HG03354 (cell line): ENCODE results near the gene ZBTB16.

ENCODE experiments used
- ATAC-seq: cut with Tn5 transposase; IDR thresholded peaks from one replicate; pipeline ENCODE4 v1.9.1; 2021; ENCODE audit warnings: mild to moderate bottlenecking; ENCODE audit not compliant: unreplicated experiment, poor library complexity, severe bottlenecking

ZBTB16 gene

DNA sequence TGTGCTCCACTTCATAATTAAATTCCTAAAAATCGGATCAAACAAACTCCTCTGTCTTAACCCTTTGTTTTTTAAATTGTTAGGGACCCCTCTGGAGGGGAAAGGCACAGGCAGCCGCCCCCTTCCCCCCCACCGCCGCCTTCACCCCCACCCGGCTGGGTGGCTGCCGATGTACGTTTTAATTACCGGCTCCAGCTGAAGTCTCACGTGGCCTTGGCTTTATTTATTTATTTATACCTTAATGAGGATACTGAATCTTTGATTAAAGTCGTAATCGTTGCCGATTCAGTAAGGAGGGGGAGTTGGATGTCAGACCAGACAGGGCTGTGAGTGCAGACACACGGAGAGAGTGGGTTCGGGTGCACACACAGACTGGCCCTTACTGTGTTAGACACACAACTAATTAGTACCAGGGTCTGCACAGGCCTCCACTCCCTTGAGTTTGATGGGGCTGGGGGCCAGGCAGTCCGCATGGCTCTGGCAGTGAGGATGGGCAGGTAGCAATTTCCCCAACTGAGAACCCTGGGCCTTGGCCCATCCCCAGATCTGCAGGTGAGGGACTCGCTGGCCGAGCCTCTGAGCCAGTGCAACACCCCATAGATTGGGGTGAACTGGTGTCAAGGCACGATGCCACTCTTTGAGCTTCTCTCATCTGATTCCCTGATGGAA, 185.3 kb downstream of the ZBTB16 start:
- no peak for ATAC-seq

DNA sequence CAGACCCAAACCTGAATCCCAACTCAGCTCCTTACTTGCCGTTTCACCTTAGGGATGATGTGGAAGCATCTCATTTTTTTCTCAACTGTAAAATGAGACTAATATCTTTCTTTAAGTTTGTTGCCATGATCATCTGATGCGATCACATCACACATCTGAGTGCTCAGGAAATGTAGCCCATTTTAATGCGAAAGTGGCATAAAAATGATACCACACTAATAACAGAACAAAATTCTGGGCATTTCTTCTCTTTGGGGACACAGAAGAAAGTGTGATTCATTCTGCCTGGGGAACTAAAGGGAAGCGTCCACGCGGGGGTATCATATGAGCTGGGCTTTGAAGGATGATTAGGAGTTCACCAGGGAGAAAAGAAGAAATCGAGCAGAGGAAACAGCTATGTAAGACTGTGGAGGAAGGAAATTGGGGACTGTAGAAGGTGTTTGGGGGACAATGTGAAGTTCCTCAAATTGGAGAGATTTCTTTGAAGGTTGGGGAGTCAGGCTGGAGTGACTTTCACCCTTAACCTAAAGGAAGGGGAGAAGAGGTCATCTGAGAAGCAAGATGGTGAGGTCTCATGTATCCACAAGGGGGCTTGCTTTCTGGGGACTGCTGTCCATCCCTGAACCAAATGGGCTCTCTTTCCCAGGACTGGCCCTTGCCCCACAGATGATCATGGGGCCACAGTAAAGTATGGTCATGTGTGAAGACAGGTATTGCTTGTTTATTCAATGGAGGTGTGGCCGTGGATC, 187.0 kb downstream of the ZBTB16 start:
- no peak for ATAC-seq

DNA sequence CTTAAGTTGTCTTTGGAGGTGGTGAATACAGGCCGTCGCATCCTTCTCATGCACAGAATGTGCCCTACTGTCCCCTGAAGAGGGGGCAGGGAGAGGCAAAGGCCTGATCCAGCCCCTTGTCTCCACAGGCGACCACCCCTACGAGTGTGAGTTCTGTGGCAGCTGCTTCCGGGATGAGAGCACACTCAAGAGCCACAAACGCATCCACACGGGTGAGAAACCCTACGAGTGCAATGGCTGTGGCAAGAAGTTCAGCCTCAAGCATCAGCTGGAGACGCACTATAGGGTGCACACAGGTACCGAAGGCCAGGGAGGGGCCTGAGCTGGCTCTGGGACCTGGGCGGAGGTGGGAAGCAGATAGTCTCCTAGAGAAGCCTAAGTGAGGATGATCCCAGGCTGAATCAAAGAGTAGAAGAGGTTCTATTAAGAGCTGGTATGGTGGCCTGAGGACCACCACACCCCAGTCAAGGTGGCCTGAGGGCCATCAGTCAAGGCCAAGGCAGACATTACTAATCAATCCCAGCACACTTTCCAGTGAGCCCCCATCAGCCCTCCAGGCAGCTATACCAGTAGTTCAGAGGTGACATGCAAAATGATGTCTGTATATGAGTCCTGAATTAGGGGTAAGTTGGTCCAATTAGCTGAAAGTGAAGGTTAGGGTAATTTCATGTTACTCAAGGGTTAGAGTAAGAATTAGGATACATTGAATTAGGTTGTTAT, 187.7 kb downstream of the ZBTB16 start:
- ATAC-seq: no peak

DNA sequence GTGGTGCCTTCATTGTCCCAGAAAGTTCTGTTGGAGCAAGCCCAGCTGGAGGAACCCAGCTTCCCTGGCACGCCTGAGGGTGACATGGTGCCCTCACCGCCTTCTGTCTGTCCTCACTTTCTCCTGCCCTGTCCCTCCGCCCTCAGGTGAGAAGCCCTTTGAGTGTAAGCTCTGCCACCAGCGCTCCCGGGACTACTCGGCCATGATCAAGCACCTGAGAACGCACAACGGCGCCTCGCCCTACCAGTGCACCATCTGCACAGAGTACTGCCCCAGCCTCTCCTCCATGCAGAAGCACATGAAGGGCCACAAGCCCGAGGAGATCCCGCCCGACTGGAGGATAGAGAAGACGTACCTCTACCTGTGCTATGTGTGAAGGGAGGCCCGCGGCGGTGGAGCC, 190.7 kb downstream of the ZBTB16 start:
- ATAC-seq: no peak

DNA sequence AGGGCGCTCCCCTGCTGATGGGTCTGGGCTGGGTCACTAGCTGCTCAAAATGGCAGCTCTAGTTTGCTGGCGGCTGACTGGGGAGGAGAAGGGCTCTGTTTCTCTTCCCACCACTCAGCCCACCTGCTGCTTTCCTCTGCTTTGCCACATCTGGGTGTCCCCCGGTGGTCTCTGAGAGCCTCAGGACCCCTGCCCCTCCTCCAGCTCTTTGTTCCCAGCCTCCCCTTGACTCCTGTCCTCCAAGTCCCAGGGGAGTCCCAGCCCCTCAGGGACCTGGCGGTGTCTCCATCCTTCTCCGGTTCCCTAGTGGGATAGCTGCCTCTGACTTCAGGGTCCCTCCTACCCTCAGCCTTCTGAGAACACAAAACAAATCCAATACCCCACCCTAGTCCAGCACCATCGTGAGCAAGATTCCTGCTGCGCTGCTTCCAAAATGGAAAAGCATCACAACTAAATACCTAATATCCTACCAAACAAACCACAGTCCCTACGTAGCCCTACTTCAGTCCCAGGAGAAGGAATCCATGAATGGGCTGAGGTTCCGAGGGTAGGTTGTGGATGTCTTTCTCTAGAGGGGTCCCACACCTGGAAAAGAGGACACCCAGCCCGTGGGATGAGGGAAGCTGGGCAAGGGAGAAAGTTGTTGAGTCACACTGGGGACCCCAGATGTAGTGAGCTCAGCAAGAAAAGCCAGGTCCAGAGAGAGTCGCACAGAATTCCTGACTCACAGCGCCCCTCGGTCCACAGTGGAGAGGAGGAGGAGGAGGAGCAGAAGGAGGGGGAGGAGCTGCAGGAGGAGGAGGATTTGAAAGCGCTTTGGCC, 191.7 kb downstream of the ZBTB16 start:
- ATAC-seq: no peak

DNA sequence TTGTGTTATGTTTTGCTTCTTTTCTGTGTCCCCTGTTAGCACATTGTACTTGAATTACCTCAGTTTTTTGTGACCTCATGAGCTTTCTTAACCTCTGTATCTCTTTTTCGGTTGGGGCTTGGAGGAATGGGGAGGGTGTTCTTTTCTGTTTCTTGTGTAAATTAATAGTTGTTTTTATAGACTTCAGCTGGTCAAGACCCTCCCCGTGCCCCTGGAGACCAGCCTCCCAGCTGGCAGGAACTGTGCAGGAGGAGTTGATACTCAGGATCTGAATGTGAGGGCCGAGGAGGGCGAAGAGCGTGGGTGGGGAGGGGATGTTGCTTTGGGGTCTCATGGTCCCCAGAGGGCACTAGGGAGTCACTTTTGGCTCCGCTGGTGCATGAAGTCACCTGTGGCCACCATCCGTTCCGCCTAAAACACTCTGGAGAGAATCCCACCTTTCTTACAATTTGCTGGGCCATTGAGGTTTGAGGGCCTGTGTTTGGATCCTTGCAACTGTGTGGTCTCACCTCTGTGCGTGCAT, 192.4 kb downstream of the ZBTB16 start:
- ATAC-seq: no peak

DNA sequence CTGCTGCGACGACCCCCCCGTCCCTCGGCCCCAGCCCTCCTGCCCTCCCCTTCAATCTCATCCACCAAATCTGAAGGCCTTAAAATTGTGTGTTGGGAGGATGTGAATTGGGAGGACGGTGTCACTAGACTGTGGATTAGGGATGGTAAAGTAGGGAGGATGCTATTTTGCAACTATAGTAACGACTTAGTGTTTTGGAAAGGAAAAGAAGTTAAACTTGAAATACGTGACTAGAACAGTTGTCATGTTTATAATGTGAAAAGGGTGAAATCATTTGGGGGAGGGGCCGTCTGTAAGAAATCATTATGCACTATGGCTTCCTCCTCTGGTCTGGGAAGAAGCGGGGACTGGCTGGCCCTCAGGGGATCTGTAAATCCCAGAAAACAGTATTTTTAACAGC, 193.3 kb downstream of the ZBTB16 start:
- no peak for ATAC-seq

DNA sequence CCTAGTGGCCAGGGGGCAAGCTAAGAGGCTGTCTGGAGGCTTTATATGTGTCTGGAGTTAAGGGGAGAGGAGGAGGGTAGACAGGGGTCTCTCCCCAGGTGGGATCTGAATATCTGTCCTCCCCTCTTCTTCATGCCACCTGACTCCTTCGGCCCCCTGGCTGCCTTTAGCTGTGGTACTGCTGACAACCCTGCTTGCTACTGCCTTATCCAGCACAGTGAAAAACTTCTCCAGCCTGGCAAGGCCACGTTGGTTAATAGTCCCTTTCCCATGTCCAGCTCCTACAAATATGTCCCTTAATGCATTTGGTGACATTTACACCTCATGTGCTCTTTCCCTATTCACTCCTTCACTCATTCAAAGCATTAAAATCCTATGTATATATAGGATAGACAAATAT, 194.3 kb downstream of the ZBTB16 start:
- no peak for ATAC-seq

DNA sequence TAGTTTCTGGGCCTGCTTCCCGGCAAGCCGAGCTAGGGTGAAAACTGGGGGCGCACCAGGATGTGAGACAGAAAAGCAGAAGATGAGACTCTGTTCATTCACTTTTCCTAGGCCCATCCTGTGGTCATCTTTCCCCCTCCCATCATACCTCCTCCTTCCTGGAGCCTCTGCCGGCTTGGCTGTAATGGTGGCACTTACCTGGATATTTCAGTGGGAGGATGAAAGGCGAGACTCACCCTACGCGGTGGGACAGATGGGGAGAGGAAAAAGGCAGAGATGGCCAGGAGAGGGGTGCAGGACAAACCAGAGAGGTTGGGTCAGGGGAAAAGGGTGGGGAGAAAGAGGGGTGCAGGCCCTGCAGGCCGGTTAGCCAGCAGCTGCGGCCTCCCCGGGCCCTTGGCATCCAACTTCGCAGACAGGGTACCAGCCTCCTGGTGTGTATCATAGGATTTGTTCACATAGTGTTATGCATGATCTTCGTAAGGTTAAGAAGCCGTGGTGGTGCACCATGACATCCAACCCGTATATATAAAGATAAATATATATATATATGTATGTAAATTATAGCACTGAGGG, 195.1 kb downstream of the ZBTB16 start:
- ATAC-seq: no peak

DNA sequence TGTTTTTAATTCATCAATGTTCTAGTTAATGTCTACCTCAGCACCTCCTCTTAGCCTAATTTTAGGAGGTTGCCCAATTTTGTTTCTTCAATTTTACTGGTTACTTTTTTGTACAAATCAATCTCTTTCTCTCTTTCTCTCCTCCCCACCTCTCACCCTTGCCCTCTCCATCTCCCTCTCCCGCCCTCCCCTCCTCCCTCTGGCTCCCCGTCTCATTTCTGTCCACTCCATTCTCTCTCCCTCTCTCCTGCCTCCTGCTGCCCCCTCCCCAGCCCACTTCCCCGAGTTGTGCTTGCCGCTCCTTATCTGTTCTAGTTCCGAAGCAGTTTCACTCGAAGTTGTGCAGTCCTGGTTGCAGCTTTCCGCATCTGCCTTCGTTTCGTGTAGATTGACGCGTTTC, 195.8 kb downstream of the ZBTB16 start:
- ATAC-seq: no peak

DNA sequence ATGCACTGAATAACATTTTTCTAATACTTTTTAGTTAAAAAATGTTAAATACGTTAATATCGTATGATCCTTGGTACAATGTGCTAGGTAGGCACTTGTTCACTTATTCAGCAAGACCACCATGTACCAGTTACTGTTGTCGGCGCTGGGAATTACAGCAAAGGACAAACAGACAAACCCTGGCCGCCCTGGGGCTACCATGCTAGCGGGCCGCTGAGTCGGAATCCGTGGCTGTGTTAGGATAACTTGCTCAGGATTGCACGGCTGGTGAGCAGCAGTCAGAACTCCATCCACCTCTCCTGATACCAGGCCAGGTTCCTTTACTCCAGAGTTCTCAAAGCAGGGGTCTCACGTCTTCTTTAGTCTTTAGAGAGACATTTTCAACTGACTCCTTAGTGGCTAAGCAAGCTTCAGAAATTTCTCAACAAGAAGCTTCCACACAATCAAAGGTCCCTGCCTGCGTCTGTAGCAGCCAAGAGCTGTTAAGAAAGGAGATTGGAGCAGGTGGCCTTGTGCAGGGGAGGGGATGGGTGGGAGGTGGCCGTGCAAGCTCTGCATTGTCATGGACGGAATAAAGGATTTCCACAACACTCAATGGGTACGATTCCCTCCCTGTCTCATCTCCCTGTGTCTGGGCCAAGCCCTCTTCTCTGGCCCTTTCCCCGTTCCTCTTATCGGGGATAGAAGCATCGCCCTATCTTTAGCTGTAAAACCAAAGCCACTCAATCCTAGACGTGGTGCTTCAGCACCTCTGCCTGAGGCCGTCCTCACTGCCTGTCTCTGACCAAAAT, 196.9 kb downstream of the ZBTB16 start:
- ATAC-seq: no peak

DNA sequence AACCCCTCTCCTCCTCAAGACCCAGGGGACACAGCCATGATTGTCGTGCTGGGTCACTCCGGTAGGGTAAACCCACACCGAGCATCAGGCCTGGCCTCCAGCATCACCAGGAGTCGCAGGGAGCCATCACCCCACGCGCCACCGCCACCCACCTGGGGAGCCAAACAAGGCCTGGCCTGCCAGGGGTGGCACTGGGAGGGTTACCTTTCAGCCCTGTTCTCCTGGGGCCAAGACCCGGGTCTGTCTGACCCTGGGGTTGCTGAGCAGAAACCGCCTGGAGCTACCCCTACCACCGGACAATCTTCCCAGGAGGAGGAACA, 197.4 kb downstream of the ZBTB16 start:
- ATAC-seq: no peak

DNA sequence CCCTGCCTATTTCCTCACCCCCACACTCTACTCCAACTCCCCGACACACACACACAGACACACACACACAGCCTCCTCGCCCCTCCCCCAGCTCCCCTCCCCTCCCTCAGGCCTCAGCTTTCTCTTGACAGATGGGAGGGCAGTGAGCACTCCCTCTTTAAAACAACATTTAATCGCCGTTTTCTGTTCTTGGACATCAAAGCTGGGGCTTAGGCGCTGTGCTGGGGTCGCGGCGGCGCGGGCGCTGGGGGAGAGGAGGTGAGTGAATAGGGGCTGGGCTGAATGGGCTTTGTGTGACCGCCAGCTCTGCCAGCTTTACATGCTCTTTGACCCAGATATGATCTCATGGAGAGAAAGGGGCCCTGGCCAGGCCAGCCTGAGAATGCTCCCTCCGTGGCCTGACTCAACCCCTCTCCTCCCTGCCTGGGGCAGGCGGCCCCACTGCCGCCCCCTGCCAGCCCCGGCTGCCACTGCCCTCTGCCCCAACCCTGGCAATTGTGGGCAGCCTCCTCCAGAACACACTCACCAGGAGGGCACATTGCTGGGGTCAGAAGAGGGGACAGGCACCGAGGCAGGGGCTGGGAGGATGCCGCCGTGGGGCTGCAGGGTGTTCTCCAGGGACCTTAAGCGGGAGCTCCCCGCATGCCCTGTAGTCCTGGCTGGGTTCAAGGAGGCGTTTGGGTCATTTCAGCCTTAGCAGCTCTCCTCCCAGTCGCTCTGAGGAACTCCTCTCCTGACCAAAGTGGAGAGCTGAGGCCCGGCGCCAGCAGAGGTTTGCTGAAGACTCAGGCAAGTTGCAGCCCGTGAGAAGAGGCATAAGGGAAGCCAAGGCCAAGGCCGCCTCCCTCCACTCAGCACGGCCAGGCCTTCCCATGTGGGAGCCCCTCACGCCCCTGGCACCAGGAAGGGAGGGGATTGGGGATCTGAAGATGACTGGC, 198.4 kb downstream of the ZBTB16 start:
- no peak for ATAC-seq

DNA sequence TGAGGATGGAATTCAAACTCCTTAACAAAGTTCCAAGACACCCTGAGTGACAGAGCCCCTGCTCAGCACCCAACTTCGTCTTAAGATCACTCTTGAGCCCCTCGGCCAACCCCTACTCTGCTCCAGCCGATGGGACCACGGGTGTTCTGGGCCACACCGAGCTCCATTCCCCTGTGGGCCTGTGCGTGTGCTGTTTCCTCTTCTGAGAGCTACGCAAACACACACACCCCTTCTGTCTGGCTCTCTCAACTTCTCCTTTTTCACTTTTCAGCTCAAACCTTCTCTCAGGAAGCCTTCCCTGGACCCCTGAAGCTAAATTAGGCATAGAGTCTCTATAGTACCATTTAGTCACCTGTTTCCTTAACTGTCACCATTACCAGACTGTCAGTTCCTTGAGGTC, 199.2 kb downstream of the ZBTB16 start:
- no peak for ATAC-seq

DNA sequence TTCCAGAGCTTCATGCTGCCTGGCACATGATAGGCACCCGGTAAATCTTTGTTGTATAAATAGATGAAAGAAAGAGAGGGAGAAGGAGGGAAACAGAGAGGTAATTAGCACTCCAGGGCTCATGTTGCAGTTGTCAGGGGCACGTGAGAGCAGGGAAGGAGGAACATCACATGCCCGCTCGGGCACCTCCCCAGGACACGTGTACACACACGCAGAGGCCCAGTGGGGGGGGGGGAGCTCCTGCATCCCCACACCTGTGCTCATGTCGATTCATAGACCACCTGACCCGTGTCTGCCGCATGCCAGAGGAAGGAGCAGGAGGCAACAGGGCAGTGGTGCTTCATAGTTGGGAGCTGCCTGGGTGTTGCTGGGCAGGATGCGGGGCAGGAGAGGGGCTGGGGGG, 199.6 kb downstream of the ZBTB16 start:
- ATAC-seq: no peak

DNA sequence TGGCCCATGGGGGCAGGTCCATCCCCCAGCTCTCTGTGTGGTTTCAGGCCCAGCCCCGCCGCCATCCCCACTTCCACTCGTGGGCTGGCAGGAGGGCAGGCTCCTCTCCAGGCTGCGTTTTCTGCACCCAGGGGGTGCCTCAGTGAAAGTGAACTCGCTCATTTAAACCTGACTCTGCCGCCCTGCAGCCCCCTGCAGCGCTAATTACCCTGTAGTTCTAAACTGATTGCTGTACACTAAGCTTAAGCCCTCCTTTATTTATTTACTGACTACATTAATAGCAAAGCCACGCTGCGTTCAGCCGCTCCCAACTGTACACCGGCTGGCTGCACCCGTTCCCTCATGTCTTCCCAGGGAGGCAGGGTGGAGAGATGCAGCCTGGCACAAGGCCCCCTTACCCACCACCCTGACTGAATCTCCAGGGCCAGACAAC, 200.1 kb downstream of the ZBTB16 start:
- ATAC-seq: no peak

DNA sequence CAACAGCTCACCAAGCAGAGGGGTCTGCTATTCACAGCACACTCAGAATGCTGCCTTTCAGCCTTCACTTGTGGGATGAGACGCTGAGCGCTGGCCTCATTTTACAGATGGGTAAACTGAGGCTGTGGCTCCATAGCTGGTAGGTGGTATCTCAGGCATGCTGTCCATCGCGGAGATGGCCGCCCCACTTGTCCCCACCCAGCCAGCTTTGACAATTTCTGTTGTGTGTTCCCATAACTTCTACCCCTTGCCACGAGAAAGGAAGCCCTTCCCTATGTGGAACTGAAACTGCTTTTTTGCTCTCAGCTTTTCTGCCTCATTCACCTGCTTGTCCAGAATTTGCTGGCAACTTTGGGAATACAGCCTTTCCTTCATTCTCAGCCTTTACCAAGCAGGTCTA, 200.6 kb downstream of the ZBTB16 start:
- no peak for ATAC-seq

DNA sequence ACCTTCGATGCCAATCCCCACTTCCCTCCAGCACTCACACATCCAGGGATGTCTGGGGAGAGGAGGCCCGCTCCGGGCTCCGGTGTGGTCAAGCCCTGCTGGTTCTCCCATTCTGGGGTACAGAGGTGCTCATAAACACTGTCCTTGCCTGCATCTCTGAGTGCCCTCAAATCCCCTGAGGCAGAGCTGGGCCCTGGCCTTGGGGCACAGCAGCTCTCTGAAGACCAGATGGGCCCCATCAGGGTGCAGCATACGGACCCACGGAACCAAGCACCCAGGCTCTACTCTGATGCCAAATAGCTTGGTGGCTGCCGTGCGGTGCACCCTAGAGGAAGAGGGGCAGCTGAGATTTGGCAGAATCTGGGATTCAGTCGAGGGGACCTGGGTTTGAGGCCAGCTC, 201.0 kb downstream of the ZBTB16 start:
- no peak for ATAC-seq
